GM12891 (cell line): ENCODE data around the gene RER1.

Source experiments
- DNase-seq: peaks from one replicate; pipeline ENCODE4 v3.0.0; 2011; ENCODE audit warnings: low spot score; ENCODE audit not compliant: insufficient read length
- FAIRE-seq: peaks from 2 replicates; lab custom pipeline; 2011; peaks lifted over from hg19 to GRCh38; lab: Jason Lieb, UNC
- PAX5 ChIP-seq: IDR thresholded peaks from 2 replicates; pipeline ENCODE4 v1.6.1; 2011; ENCODE audit warnings: low read length, moderate library complexity, mild to moderate bottlenecking; ENCODE audit not compliant: insufficient read depth, severe bottlenecking
- POLR2A ChIP-seq: IDR thresholded peaks from 2 replicates; pipeline ENCODE4 v1.6.1; 2011; ENCODE audit warnings: low read depth, low read length, control low read depth
- POLR2AphosphoS5 ChIP-seq: IDR thresholded peaks from 2 replicates; pipeline ENCODE4 v1.6.1; 2011; ENCODE audit warnings: low read depth, low read length, control low read depth
- POU2F2 ChIP-seq: IDR thresholded peaks from 2 replicates; pipeline ENCODE4 v1.6.1; 2011; ENCODE audit warnings: low read depth, mild to moderate bottlenecking, control low read depth, low read length, moderate library complexity
- SPI1 ChIP-seq: IDR thresholded peaks from 2 replicates; pipeline ENCODE4 v1.6.1; 2011; ENCODE audit warnings: low read depth, low read length, control low read depth
- TAF1 ChIP-seq: IDR thresholded peaks from 2 replicates; pipeline ENCODE4 v1.6.1; 2011; ENCODE audit warnings: low read depth, low read length, control low read depth

RER1 gene

GRCh38 chr1:2447276-2448097, 55.8 kb downstream of the RER1 start:
- FAIRE-seq (no peak), DNase-seq (no peak)
- TF ChIP-seq POLR2AphosphoS5 (no peak), SPI1 (no peak), TAF1 (no peak), POU2F2 (no peak), PAX5 (no peak), POLR2A (no peak)

GRCh38 chr1:2448098-2448445, 56.4 kb downstream of the RER1 start:
- FAIRE-seq (no peak), DNase-seq (no peak)
- no peak for TF ChIP-seq POLR2AphosphoS5
- no peak for TF ChIP-seq TAF1
- no peak for TF ChIP-seq POLR2A

GRCh38 chr1:2449636-2450454, 58.2 kb downstream of the RER1 start:
- no peak for TF ChIP-seq POU2F2
- TF ChIP-seq SPI1: no peak
- no peak for FAIRE-seq
- no peak for DNase-seq

- no peak for TF ChIP-seq POLR2AphosphoS5
- TF ChIP-seq POU2F2: no peak
- no peak for TF ChIP-seq TAF1
- TF ChIP-seq SPI1: no peak
- no peak for TF ChIP-seq PAX5
- no peak for TF ChIP-seq POLR2A
- DNase-seq: no peak
- FAIRE-seq: no peak
These were observed 60.1 kb downstream of the RER1 start for GRCh38 chr1:2451741-2452140.

- FAIRE-seq: no peak
- TF ChIP-seq TAF1: no peak
- no peak for TF ChIP-seq POLR2A
- no peak for TF ChIP-seq SPI1
- no peak for TF ChIP-seq PAX5
- no peak for TF ChIP-seq POLR2AphosphoS5
- no peak for TF ChIP-seq POU2F2
- DNase-seq: no peak
These were observed 60.7 kb downstream of the RER1 start for GRCh38 chr1:2452201-2452931.

GRCh38 chr1:2452932-2453315, 61.3 kb downstream of the RER1 start:
- FAIRE-seq: no peak
- TF ChIP-seq POLR2AphosphoS5 (no peak), PAX5 (no peak), SPI1 (no peak), POU2F2 (no peak), POLR2A (no peak), TAF1 (no peak)

GRCh38 chr1:2454227-2454626, 62.6 kb downstream of the RER1 start:
- DNase-seq (no peak), FAIRE-seq (no peak)
- TF ChIP-seq POLR2AphosphoS5: no peak
- TF ChIP-seq POU2F2: no peak
- TF ChIP-seq SPI1: no peak
- no peak for TF ChIP-seq POLR2A
- no peak for TF ChIP-seq PAX5
- TF ChIP-seq TAF1: no peak

More at GRCh38 chr1:2452932-2453315, 61.3 kb downstream of the RER1 start:
- DNase-seq: no peak
